Measurements from ENCODE around the gene CCDC110. TPM values are rescaled to one million over a fixed set of nuclear protein-coding genes. Genes with fewer than 3 reads are reported as not detected.
A peak's percentile ranks its signal among the peaks of the same experiment; 100 is the strongest.
"Not testable (repeated sequence)": the region's sequence is repeated elsewhere in the genome, so short reads cannot be mapped to it uniquely, and the experiment has no call there.

Gene CCDC110
- total RNA-seq, 4 donors from 2014 or later: 2.9 to 6.3 (median 4.4) TPM

- peaks cover 20 to 77% (median 62%) of the 10 kb centered on the region in 4 donors for H3K4me1 ChIP-seq
- H3K4me3 ChIP-seq: peak overlapping the region in 1 of 4 donors; percentile 2
- TF ChIP-seq CTCF (IDR thresholded peaks at IDR 0.05): no peak
- no peak for TF ChIP-seq POLR2AphosphoS5 (IDR thresholded peaks at IDR 0.05)
- TF ChIP-seq EP300 (IDR thresholded peaks at IDR 0.05): no peak
- no peak for TF ChIP-seq POLR2A (IDR thresholded peaks at IDR 0.05; ENCODE audit: low read depth)
- H3K9me3 ChIP-seq: no peaks in the 10 kb centered on the region
- H3K27ac ChIP-seq (replicated peaks in 1 of 4): peak overlapping the region; percentile 61 to 83 (median 74)
- WGBS: 61% methylated on average over 17 of the region's 17 CpGs
- intact Hi-C loops (cut with DNase I): no loop called here
- no peaks in the 10 kb centered on the region for H3K27me3 ChIP-seq
- H3K36me3 ChIP-seq: peaks cover 0 to 48% (median 43%) of the 10 kb centered on the region in 4 donors
- no peak for DNase-seq (ENCODE audit: extremely low spot score)
These were observed 42.7 kb upstream of the CCDC110 start for GRCh38 chr4:185514182-185514697.

- WGBS: 22% methylated on average over 10 of the region's 10 CpGs
- H3K36me3 ChIP-seq: peaks cover 0 to 42% (median 38%) of the 10 kb centered on the region in 4 donors
- peak overlapping the region; percentile 61 to 83 (median 74) for H3K27ac ChIP-seq (replicated peaks in 1 of 4)
- peak overlapping the region in 1 of 4 donors; percentile 2 for H3K4me3 ChIP-seq
- TF ChIP-seq POLR2AphosphoS5 (IDR thresholded peaks at IDR 0.05): peak; percentile 34 to 57
- TF ChIP-seq EP300 (IDR thresholded peaks at IDR 0.05): no peak
- no peaks in the 10 kb centered on the region for H3K9me3 ChIP-seq
- no peaks in the 10 kb centered on the region for H3K27me3 ChIP-seq
- no peak for DNase-seq (ENCODE audit: extremely low spot score)
- H3K4me1 ChIP-seq: peaks cover 20 to 72% (median 61%) of the 10 kb centered on the region in 4 donors
- intact Hi-C loops (cut with DNase I): no loop called here
These were observed 42.1 kb upstream of the CCDC110 start for GRCh38 chr4:185513489-185514181.

GRCh38 chr4:185512516-185512915, 41.0 kb upstream of the CCDC110 start:
- no peaks in the 10 kb centered on the region for H3K27me3 ChIP-seq
- 38% methylated on average over 3 of the region's 3 CpGs for WGBS
- TF ChIP-seq EP300 (IDR thresholded peaks at IDR 0.05): no peak
- no peak for TF ChIP-seq CTCF (IDR thresholded peaks at IDR 0.05)
- no peak for TF ChIP-seq POLR2AphosphoS5 (IDR thresholded peaks at IDR 0.05)
- no peak for TF ChIP-seq POLR2A (IDR thresholded peaks at IDR 0.05; ENCODE audit: low read depth)
- DNase-seq (ENCODE audit: extremely low spot score): no peak
- intact Hi-C loops (cut with DNase I): no loop called here
- H3K4me1 ChIP-seq: peaks cover 20 to 76% (median 55%) of the 10 kb centered on the region in 4 donors
- H3K4me3 ChIP-seq: no peak overlapping the region
- peak overlapping the region; percentile 61 to 83 (median 74) for H3K27ac ChIP-seq (replicated peaks in 1 of 4)
- H3K9me3 ChIP-seq: no peaks in the 10 kb centered on the region
- peaks cover 0 to 41% (median 35%) of the 10 kb centered on the region in 4 donors for H3K36me3 ChIP-seq

GRCh38 chr4:185511243-185511642, 39.7 kb upstream of the CCDC110 start:
- peak overlapping the region; percentile 61 to 83 (median 74) for H3K27ac ChIP-seq (replicated peaks in 1 of 4)
- DNase-seq (ENCODE audit: extremely low spot score); H3K4me3 ChIP-seq; H3K9me3 ChIP-seq; intact Hi-C loops (cut with DNase I); H3K27me3 ChIP-seq: not testable (repeated sequence)
- TF ChIP-seq POLR2AphosphoS5 (IDR thresholded peaks at IDR 0.05): peak in 1 of 2 donors; percentile 45
- H3K36me3 ChIP-seq: peaks cover 0 to 39% (median 32%) of the 10 kb centered on the region in 4 donors
- H3K4me1 ChIP-seq: peaks cover 20 to 67% (median 49%) of the 10 kb centered on the region in 4 donors
- 58% methylated on average over 2 of the region's 2 CpGs for WGBS

GRCh38 chr4:185510806-185511205, 39.3 kb upstream of the CCDC110 start:
- DNase-seq (ENCODE audit: extremely low spot score): no peak
- H3K4me3 ChIP-seq: no peak overlapping the region
- intact Hi-C loops (cut with DNase I): no loop called here
- H3K27me3 ChIP-seq: no peaks in the 10 kb centered on the region
- no peak for TF ChIP-seq POLR2A (IDR thresholded peaks at IDR 0.05; ENCODE audit: low read depth)
- TF ChIP-seq POLR2AphosphoS5 (IDR thresholded peaks at IDR 0.05): no peak
- no peak for TF ChIP-seq EP300 (IDR thresholded peaks at IDR 0.05)
- TF ChIP-seq CTCF (IDR thresholded peaks at IDR 0.05): no peak
- 78% methylated on average over 5 of the region's 5 CpGs for WGBS
- H3K36me3 ChIP-seq: peaks cover 0 to 39% (median 35%) of the 10 kb centered on the region in 4 donors
- H3K27ac ChIP-seq (replicated peaks in 1 of 4): peak overlapping the region; percentile 61 to 83 (median 74)
- no peaks in the 10 kb centered on the region for H3K9me3 ChIP-seq
- H3K4me1 ChIP-seq: peaks cover 20 to 67% (median 48%) of the 10 kb centered on the region in 4 donors

All from esophagus muscularis mucosa (tissue), 4 donors.